Esophagus squamous epithelium (tissue), 4 donors: ENCODE data around the gene DBR1.

Experiments
- POLR2A ChIP-seq, 4 donors: fragments of 450-650 bp; IDR thresholded peaks; one replicate each; pipeline ENCODE4 v1.6.1; 2017; ENCODE audit warnings: antibody characterized with exemption in 4 of 4, mild to moderate bottlenecking in 4 of 4, moderate library complexity in 3 of 4
- TF ChIP-seq, protein P1 (sequence below), 6 experiments: fragments of 450-650 bp in 4 of 6; fragments of 200-600 bp in 2 of 6; sonication (generic) in 2 of 6; IDR thresholded peaks; one replicate each; pipeline ENCODE4 v1.5.1; 2016 to 2019; ENCODE audit warnings: antibody characterized with exemption in 6 of 6, mild to moderate bottlenecking in 4 of 6, moderate library complexity in 4 of 6

GRCh38 chr3:138184994-138185393 is 10.3 kb upstream of the DBR1 start:
- TF ChIP-seq, protein P1, sequence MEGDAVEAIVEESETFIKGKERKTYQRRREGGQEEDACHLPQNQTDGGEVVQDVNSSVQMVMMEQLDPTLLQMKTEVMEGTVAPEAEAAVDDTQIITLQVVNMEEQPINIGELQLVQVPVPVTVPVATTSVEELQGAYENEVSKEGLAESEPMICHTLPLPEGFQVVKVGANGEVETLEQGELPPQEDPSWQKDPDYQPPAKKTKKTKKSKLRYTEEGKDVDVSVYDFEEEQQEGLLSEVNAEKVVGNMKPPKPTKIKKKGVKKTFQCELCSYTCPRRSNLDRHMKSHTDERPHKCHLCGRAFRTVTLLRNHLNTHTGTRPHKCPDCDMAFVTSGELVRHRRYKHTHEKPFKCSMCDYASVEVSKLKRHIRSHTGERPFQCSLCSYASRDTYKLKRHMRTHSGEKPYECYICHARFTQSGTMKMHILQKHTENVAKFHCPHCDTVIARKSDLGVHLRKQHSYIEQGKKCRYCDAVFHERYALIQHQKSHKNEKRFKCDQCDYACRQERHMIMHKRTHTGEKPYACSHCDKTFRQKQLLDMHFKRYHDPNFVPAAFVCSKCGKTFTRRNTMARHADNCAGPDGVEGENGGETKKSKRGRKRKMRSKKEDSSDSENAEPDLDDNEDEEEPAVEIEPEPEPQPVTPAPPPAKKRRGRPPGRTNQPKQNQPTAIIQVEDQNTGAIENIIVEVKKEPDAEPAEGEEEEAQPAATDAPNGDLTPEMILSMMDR (IDR thresholded peaks at IDR 0.05): no peak
- TF ChIP-seq POLR2A (IDR thresholded peaks at IDR 0.05): no peak
